Activated T-helper 17 cell treated with anti-CD3 and anti-CD28 coated beads, Interleukin-2, amount 50 U/mL, for 72 hours (primary cell): ENCODE measurements around the gene FAM171A2. TPM values are rescaled to one million over a fixed set of nuclear protein-coding genes. Genes with fewer than 3 reads are reported as not detected.
A peak's percentile ranks its signal among the peaks of the same experiment; 100 is the strongest.

ENCODE experiments used
- ATAC-seq: fragments of 150-1000 bp; cut with Tn5 transposase; replicated peaks from 2 replicates; pipeline ENCODE4 v1.10.0; 2021; ENCODE audit warnings: mild to moderate bottlenecking, moderate library complexity
- H3K27ac Mint-ChIP-seq: one replicate; pipeline ENCODE4 v1.8.0; 2022; ENCODE audit warnings: mixed read lengths
- H3K27me3 Mint-ChIP-seq: one replicate; pipeline ENCODE4 v1.8.0; 2022; ENCODE audit warnings: mixed read lengths
- H3K36me3 Mint-ChIP-seq: one replicate; pipeline ENCODE4 v1.8.0; 2022; ENCODE audit warnings: low read depth, mild to moderate bottlenecking, mixed read lengths
- H3K4me1 Mint-ChIP-seq: one replicate; pipeline ENCODE4 v1.8.0; 2022; ENCODE audit warnings: mixed read lengths
- H3K4me3 Mint-ChIP-seq: one replicate; pipeline ENCODE4 v1.8.0; 2022; ENCODE audit warnings: mild to moderate bottlenecking, mixed read lengths
- H3K9me3 Mint-ChIP-seq: one replicate; pipeline ENCODE4 v1.8.0; 2022; ENCODE audit warnings: mixed read lengths
- total RNA-seq, 2 donors: library from RNA; stranded (reverse); gene quantifications; one replicate each; pipeline ENCODE4 v1.2.3, GENCODE V29; 2022

Gene FAM171A2
- total RNA-seq, 2 donors from 2014 or later = 0.17 to 0.32 TPM

- no peak for ATAC-seq
- Mint-ChIP-seq H3K36me3 (peaks cover 27% of the 10 kb centered on the region), H3K4me1 (peaks cover 8% of the 10 kb centered on the region), H3K27me3 (peaks cover 23% of the 10 kb centered on the region), H3K27ac (no peak overlapping the region), H3K9me3 (no peaks in the 10 kb centered on the region), H3K4me3 (no peak overlapping the region)
Observed at GRCh38 chr17:44317545-44317944, 46.1 kb downstream of the FAM171A2 start.

GRCh38 chr17:44315760-44316731 lies 47.6 kb downstream of the FAM171A2 start:
- no peak for ATAC-seq
- peaks cover 8% of the 10 kb centered on the region for H3K4me1 Mint-ChIP-seq
- no peak overlapping the region for H3K27ac Mint-ChIP-seq
- H3K4me3 Mint-ChIP-seq = peak overlapping the region; percentile 49
- peaks cover 13% of the 10 kb centered on the region for H3K36me3 Mint-ChIP-seq
- peaks cover 23% of the 10 kb centered on the region for H3K27me3 Mint-ChIP-seq
- no peaks in the 10 kb centered on the region for H3K9me3 Mint-ChIP-seq

- Mint-ChIP-seq H3K4me1 (peaks cover 8% of the 10 kb centered on the region), H3K27me3 (peaks cover 23% of the 10 kb centered on the region), H3K36me3 (peaks cover 9% of the 10 kb centered on the region), H3K27ac (no peak overlapping the region), H3K4me3 (peak overlapping the region; percentile 49), H3K9me3 (no peaks in the 10 kb centered on the region)
- ATAC-seq = peak; percentile 70
Observed at GRCh38 chr17:44314869-44315661, 48.6 kb downstream of the FAM171A2 start.

- ATAC-seq = no peak
- Mint-ChIP-seq H3K36me3 (peaks cover 5% of the 10 kb centered on the region), H3K27me3 (peaks cover 23% of the 10 kb centered on the region), H3K9me3 (no peaks in the 10 kb centered on the region), H3K4me1 (peaks cover 12% of the 10 kb centered on the region), H3K27ac (no peak overlapping the region), H3K4me3 (peak overlapping the region; percentile 49)
Observed at GRCh38 chr17:44314524-44314868, 49.2 kb downstream of the FAM171A2 start.

- Mint-ChIP-seq H3K36me3 (peaks cover under 1% of the 10 kb centered on the region), H3K4me1 (peaks cover 12% of the 10 kb centered on the region), H3K27me3 (peaks cover 23% of the 10 kb centered on the region), H3K4me3 (peak overlapping the region; percentile 49), H3K9me3 (no peaks in the 10 kb centered on the region), H3K27ac (no peak overlapping the region)
- ATAC-seq = no peak
Observed at GRCh38 chr17:44314031-44314430, 49.6 kb downstream of the FAM171A2 start.

GRCh38 chr17:44312396-44313104 lies 51.1 kb downstream of the FAM171A2 start:
- Mint-ChIP-seq H3K4me1 (peaks cover 12% of the 10 kb centered on the region), H3K9me3 (no peaks in the 10 kb centered on the region), H3K36me3 (no peaks in the 10 kb centered on the region), H3K4me3 (no peak overlapping the region), H3K27ac (no peak overlapping the region), H3K27me3 (peaks cover 21% of the 10 kb centered on the region)
- no peak for ATAC-seq

GRCh38 chr17:44311562-44312181 lies 52.0 kb downstream of the FAM171A2 start:
- Mint-ChIP-seq H3K9me3 (no peaks in the 10 kb centered on the region), H3K36me3 (no peaks in the 10 kb centered on the region), H3K27me3 (peaks cover 25% of the 10 kb centered on the region), H3K4me1 (peaks cover 16% of the 10 kb centered on the region), H3K4me3 (no peak overlapping the region), H3K27ac (no peak overlapping the region)
- no peak for ATAC-seq

- H3K27me3 Mint-ChIP-seq = peaks cover 23% of the 10 kb centered on the region
- H3K27ac Mint-ChIP-seq = no peak overlapping the region
- no peak for ATAC-seq
Observed at GRCh38 chr17:44310609-44311376, 52.9 kb downstream of the FAM171A2 start.

GRCh38 chr17:44310188-44310587 lies 53.5 kb downstream of the FAM171A2 start:
- H3K27me3 Mint-ChIP-seq = peaks cover 19% of the 10 kb centered on the region
- peaks cover 8% of the 10 kb centered on the region for H3K4me1 Mint-ChIP-seq
- no peak overlapping the region for H3K27ac Mint-ChIP-seq
- no peaks in the 10 kb centered on the region for H3K36me3 Mint-ChIP-seq
- H3K4me3 Mint-ChIP-seq = peak overlapping the region; percentile 56
- no peak for ATAC-seq
- no peaks in the 10 kb centered on the region for H3K9me3 Mint-ChIP-seq

More at GRCh38 chr17:44310609-44311376, 52.9 kb downstream of the FAM171A2 start:
- no peaks in the 10 kb centered on the region for H3K36me3 Mint-ChIP-seq
- no peak overlapping the region for H3K4me3 Mint-ChIP-seq
- H3K9me3 Mint-ChIP-seq = no peaks in the 10 kb centered on the region
- H3K4me1 Mint-ChIP-seq = peaks cover 12% of the 10 kb centered on the region

- Mint-ChIP-seq H3K4me1 (peaks cover 8% of the 10 kb centered on the region), H3K27me3 (peaks cover 19% of the 10 kb centered on the region), H3K4me3 (peak overlapping the region; percentile 56), H3K36me3 (no peaks in the 10 kb centered on the region), H3K9me3 (no peaks in the 10 kb centered on the region), H3K27ac (no peak overlapping the region)
- ATAC-seq = no peak
Observed at GRCh38 chr17:44309472-44309871, 54.2 kb downstream of the FAM171A2 start.

- Mint-ChIP-seq H3K27me3 (peaks cover 13% of the 10 kb centered on the region), H3K4me1 (peaks cover 8% of the 10 kb centered on the region), H3K27ac (no peak overlapping the region), H3K9me3 (no peaks in the 10 kb centered on the region), H3K36me3 (no peaks in the 10 kb centered on the region), H3K4me3 (peak overlapping the region; percentile 56)
- ATAC-seq = peak; percentile 5
Observed at GRCh38 chr17:44308865-44309264, 54.8 kb downstream of the FAM171A2 start.

GRCh38 chr17:44308320-44308818 lies 55.3 kb downstream of the FAM171A2 start, which contains the start of gene RUNDC3A:
TSS of gene RUNDC3A (plus strand) at chr17:44308601. CDS start at chr17:44308833, 232 bp downstream.
- H3K27ac Mint-ChIP-seq = no peak within 1 kb of the TSS
- ATAC-seq = peak; percentile 95
- no peaks in the 10 kb centered on the region for H3K36me3 Mint-ChIP-seq
- peaks cover 12% of the 10 kb centered on the region for H3K27me3 Mint-ChIP-seq
- H3K4me1 Mint-ChIP-seq = peaks cover 8% of the 10 kb centered on the region
- peak within 1 kb of the TSS; percentile 56 for H3K4me3 Mint-ChIP-seq
- no peaks in the 10 kb centered on the region for H3K9me3 Mint-ChIP-seq
